ENCODE measurements around the gene NELL2.

GRCh38 chr12:44875954-44876543, at the start of gene NELL2:
- TF ChIP-seq RAD21 (conservative IDR thresholded peaks at IDR 0.05 in 1 of 2, IDR thresholded peaks at IDR 0.05 in 1 of 2) (no peak), MYC (IDR thresholded peaks at IDR 0.05; ENCODE audit: borderline replicate concordance, low read length) (no peak), CTCF (IDR thresholded peaks at IDR 0.05) (no peak), HOXA7 (CRISPR knock-in tag; IDR thresholded peaks at IDR 0.05) (no peak), CEBPB (IDR thresholded peaks at IDR 0.05) (no peak), HDAC2 (IDR thresholded peaks at IDR 0.05) (no peak), ZNF302 (CRISPR knock-in tag; IDR thresholded peaks at IDR 0.05) (no peak), EP300 (IDR thresholded peaks at IDR 0.05) (no peak), JUN (IDR thresholded peaks at IDR 0.05) (no peak), POLR2A (IDR thresholded peaks at IDR 0.05; ENCODE audit: low read length) (no peak)

Data from A549 (cell line).